ENCODE results near the gene IGSF22. TPM values are rescaled to one million over a fixed set of nuclear protein-coding genes. Genes with fewer than 3 reads are reported as not detected.

The IGSF22 gene
- total and polyA plus RNA-seq, 9 donors, result 0.11 to 1.5 (median 1.0) TPM; not detected in 1

- TF ChIP-seq POLR2A (IDR thresholded peaks at IDR 0.05) (no peak), EP300 (IDR thresholded peaks at IDR 0.05) (no peak)
- DNase-seq, result no peak
- Histone ChIP-seq H3K36me3 (no peaks in the 10 kb centered on the region), H3K4me1 (ENCODE audit: insufficient read depth) (no peaks in the 10 kb centered on the region), H3K4me3 (no peak overlapping the region), H3K27ac (no peak overlapping the region), H3K27me3 (no peaks in the 10 kb centered on the region), H3K9me3 (no peaks in the 10 kb centered on the region)
- intact Hi-C loops (cut with DNase I), result loop anchor here in 2 of 4 donors (10.0 kb wide), 2 partner anchors 224 to 654 kb away; no protein-coding TSS in a partner anchor
- WGBS, 3 donors, result 72 to 80% (median 73%) methylated on average over 4 of the region's 4 CpGs
Measured at GRCh38 chr11:18768472-18768901, 42.5 kb upstream of the IGSF22 start.

DNA sequence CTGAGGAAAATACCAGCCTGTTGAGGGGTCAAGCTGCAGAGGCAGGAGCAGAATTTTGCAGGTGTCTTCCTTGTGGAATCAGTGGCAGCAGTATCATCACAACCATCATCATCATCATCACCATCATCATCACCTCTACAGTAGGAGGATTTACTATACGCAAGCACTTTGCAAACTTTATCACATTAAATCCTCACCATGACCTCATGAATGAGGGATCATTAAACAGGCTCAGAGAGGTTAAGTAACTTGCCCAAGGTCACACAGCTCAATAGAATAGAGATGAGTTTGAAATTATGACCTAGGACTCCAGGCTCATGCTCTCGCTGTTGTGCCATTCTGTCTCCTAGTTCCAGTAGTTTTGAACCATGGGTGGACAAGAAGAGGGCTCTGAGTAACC, 40.0 kb upstream of the IGSF22 start:
- no peak overlapping the region for H3K27ac ChIP-seq
- H3K9me3 ChIP-seq, result no peaks in the 10 kb centered on the region
- WGBS, 3 donors, result 90 to 98% (median 91%) methylated on average over 2 of the region's 2 CpGs
- no peak overlapping the region for H3K4me3 ChIP-seq
- H3K27me3 ChIP-seq, result no peaks in the 10 kb centered on the region
- TF ChIP-seq, protein P1, sequence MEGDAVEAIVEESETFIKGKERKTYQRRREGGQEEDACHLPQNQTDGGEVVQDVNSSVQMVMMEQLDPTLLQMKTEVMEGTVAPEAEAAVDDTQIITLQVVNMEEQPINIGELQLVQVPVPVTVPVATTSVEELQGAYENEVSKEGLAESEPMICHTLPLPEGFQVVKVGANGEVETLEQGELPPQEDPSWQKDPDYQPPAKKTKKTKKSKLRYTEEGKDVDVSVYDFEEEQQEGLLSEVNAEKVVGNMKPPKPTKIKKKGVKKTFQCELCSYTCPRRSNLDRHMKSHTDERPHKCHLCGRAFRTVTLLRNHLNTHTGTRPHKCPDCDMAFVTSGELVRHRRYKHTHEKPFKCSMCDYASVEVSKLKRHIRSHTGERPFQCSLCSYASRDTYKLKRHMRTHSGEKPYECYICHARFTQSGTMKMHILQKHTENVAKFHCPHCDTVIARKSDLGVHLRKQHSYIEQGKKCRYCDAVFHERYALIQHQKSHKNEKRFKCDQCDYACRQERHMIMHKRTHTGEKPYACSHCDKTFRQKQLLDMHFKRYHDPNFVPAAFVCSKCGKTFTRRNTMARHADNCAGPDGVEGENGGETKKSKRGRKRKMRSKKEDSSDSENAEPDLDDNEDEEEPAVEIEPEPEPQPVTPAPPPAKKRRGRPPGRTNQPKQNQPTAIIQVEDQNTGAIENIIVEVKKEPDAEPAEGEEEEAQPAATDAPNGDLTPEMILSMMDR (IDR thresholded peaks at IDR 0.05), result no peak
- TF ChIP-seq POLR2A (IDR thresholded peaks at IDR 0.05) (no peak), EP300 (IDR thresholded peaks at IDR 0.05) (no peak)
- intact Hi-C loops (cut with DNase I), result loop anchor here in 2 of 4 donors (10.0 kb wide), 2 partner anchors 221 to 651 kb away; no protein-coding TSS in a partner anchor
- no peaks in the 10 kb centered on the region for H3K36me3 ChIP-seq
- DNase-seq, result no peak
- no peaks in the 10 kb centered on the region for H3K4me1 ChIP-seq (ENCODE audit: insufficient read depth)

- 40 to 46% (median 42%) methylated on average over 6 of the region's 6 CpGs for WGBS, 3 donors
- no peaks in the 10 kb centered on the region for H3K27me3 ChIP-seq
- H3K4me1 ChIP-seq (ENCODE audit: insufficient read depth), result no peaks in the 10 kb centered on the region
- TF ChIP-seq, protein P1 (IDR thresholded peaks at IDR 0.05), result no peak
- no peak for TF ChIP-seq POLR2A (IDR thresholded peaks at IDR 0.05)
- TF ChIP-seq EP300 (IDR thresholded peaks at IDR 0.05), result no peak
- no peaks in the 10 kb centered on the region for H3K36me3 ChIP-seq
- no peaks in the 10 kb centered on the region for H3K9me3 ChIP-seq
- no peak overlapping the region for H3K4me3 ChIP-seq
- H3K27ac ChIP-seq, result no peak overlapping the region
- intact Hi-C loops (cut with DNase I), result loop anchor here in 2 of 4 donors (10.0 kb wide), 2 partner anchors 221 to 651 kb away; no protein-coding TSS in a partner anchor
- DNase-seq, result no peak
Measured at GRCh38 chr11:18765554-18765953, 39.6 kb upstream of the IGSF22 start.

GRCh38 chr11:18761741-18762140, 35.8 kb upstream of the IGSF22 start:
- no peak for DNase-seq
- Histone ChIP-seq H3K36me3 (no peaks in the 10 kb centered on the region), H3K27me3 (no peaks in the 10 kb centered on the region), H3K4me1 (ENCODE audit: insufficient read depth) (peaks cover 6% of the 10 kb centered on the region), H3K4me3 (no peak overlapping the region), H3K9me3 (no peaks in the 10 kb centered on the region), H3K27ac (no peak overlapping the region)
- intact Hi-C loops (cut with DNase I), result loop anchor here in 2 of 4 donors (10.0 kb wide), 2 partner anchors 217 to 647 kb away; no protein-coding TSS in a partner anchor
- 88 to 90% (median 90%) methylated on average over 11 of the region's 11 CpGs for WGBS, 3 donors
- TF ChIP-seq EP300 (IDR thresholded peaks at IDR 0.05) (no peak), POLR2A (IDR thresholded peaks at IDR 0.05) (no peak)
- TF ChIP-seq, protein P1 (IDR thresholded peaks at IDR 0.05), result no peak

DNA sequence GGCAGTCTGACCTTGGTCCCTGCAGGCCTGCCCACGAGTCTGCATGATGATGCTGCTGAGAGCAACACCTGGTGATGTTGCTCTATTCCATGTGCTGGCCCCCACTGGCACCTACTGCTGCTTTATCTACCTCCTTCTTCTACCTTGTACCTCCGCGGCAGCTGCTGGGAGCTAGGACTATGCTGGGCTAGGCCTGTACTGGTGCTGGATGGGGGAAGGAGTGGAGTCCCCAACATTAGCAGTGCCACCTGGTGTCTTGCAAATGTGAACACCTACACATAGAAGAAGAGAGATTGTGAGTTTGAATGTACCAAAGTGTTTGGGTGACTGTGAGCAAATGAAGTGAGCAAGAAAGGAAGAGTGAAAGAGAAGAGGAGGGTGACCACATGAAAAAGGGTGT, 35.2 kb upstream of the IGSF22 start:
- TF ChIP-seq, protein P1 (IDR thresholded peaks at IDR 0.05), result no peak
- TF ChIP-seq EP300 (IDR thresholded peaks at IDR 0.05), result no peak
- TF ChIP-seq POLR2A (IDR thresholded peaks at IDR 0.05), result no peak
- peaks cover 6% of the 10 kb centered on the region for H3K4me1 ChIP-seq (ENCODE audit: insufficient read depth)
- H3K36me3 ChIP-seq, result no peaks in the 10 kb centered on the region
- no peak overlapping the region for H3K27ac ChIP-seq
- DNase-seq, result no peak
- no peaks in the 10 kb centered on the region for H3K9me3 ChIP-seq
- 80 to 91% (median 88%) methylated on average over 3 of the region's 3 CpGs for WGBS, 3 donors
- H3K27me3 ChIP-seq, result no peaks in the 10 kb centered on the region
- no peak overlapping the region for H3K4me3 ChIP-seq
- intact Hi-C loops (cut with DNase I), result loop anchor here in 2 of 4 donors (10.0 kb wide), 2 partner anchors 216 to 646 kb away; no protein-coding TSS in a partner anchor

Measured in ovary (tissue), 9 donors.